ENCODE data around the gene RBM47.
"Not testable (repeated sequence)": the region's sequence is repeated elsewhere in the genome, so short reads cannot be mapped to it uniquely, and the experiment has no call there.

RBM47 gene

GRCh38 chr4:40629401-40630334, at the start of gene RBM47:
Gene RBM47, minus strand, starts transcription at chr4:40629864. Its CDS starts 190,971 bp downstream, at chr4:40438893.
- DNase-seq (ENCODE audit: low read depth), result no peak

GRCh38 chr4:40678421-40678820, 48.8 kb upstream of the RBM47 start:
- no peak for DNase-seq (ENCODE audit: low read depth)

GRCh38 chr4:40675166-40675565, 45.5 kb upstream of the RBM47 start:
- DNase-seq (ENCODE audit: low read depth), result no peak

GRCh38 chr4:40672528-40673522, 43.2 kb upstream of the RBM47 start:
- DNase-seq (ENCODE audit: low read depth), result no peak

GRCh38 chr4:40669504-40669903, 39.8 kb upstream of the RBM47 start:
- no peak for DNase-seq (ENCODE audit: low read depth)

GRCh38 chr4:40665842-40666241, 36.2 kb upstream of the RBM47 start:
- no peak for DNase-seq (ENCODE audit: low read depth)

- no peak for DNase-seq (ENCODE audit: low read depth)
Observed at GRCh38 chr4:40662962-40663604, 33.4 kb upstream of the RBM47 start.

- no peak for DNase-seq (ENCODE audit: low read depth)
Observed at GRCh38 chr4:40661803-40662202, 32.1 kb upstream of the RBM47 start.

- no peak for DNase-seq (ENCODE audit: low read depth)
Observed at GRCh38 chr4:40656201-40656863, 26.7 kb upstream of the RBM47 start.

GRCh38 chr4:40651280-40651679, 21.6 kb upstream of the RBM47 start:
- no peak for DNase-seq (ENCODE audit: low read depth)

GRCh38 chr4:40649321-40649720, 19.7 kb upstream of the RBM47 start:
- no peak for DNase-seq (ENCODE audit: low read depth)

- DNase-seq (ENCODE audit: low read depth), result no peak
Observed at GRCh38 chr4:40648742-40649281, 19.1 kb upstream of the RBM47 start.

- no peak for DNase-seq (ENCODE audit: low read depth)
Observed at GRCh38 chr4:40648131-40648530, 18.5 kb upstream of the RBM47 start.

- DNase-seq (ENCODE audit: low read depth), result no peak
Observed at GRCh38 chr4:40645586-40645985, 15.9 kb upstream of the RBM47 start.

GRCh38 chr4:40632080-40632479, 2.4 kb upstream of the RBM47 start:
- no peak for DNase-seq (ENCODE audit: low read depth)

- no peak for DNase-seq (ENCODE audit: low read depth)
Observed at GRCh38 chr4:40630335-40631021, 814 bp upstream of the RBM47 start.

- DNase-seq (ENCODE audit: low read depth), result no peak
Observed at GRCh38 chr4:40628888-40629287, 776 bp downstream of the RBM47 start.

- DNase-seq (ENCODE audit: low read depth), result not testable (repeated sequence)
Observed at GRCh38 chr4:40628407-40628806, 1.3 kb downstream of the RBM47 start.

GRCh38 chr4:40627540-40627939, 2.1 kb downstream of the RBM47 start:
- DNase-seq (ENCODE audit: low read depth), result no peak

- DNase-seq (ENCODE audit: low read depth), result no peak
Observed at GRCh38 chr4:40626183-40626990, 3.3 kb downstream of the RBM47 start.

Measured in stimulated activated CD8-positive, alpha-beta memory T cell treated with anti-CD3 and anti-CD28 coated beads, Interleukin-12 subunit alpha, Interleukin-12 subunit beta, amount 100 ng/mL, for 4 hours (primary cell).